Cardiac atrium fibroblast (primary cell): ENCODE results near the gene IGFBP6. TPM values are rescaled to one million over a fixed set of nuclear protein-coding genes. Genes with fewer than 3 reads are reported as not detected.

Source experiments
- total RNA-seq: library from RNA; depleted of rRNA; stranded (reverse); fragments of >200 nt; gene quantifications from 2 replicates; pipeline ENCODE4 v1.2.3, GENCODE V29; 2015

Gene IGFBP6, protein sequence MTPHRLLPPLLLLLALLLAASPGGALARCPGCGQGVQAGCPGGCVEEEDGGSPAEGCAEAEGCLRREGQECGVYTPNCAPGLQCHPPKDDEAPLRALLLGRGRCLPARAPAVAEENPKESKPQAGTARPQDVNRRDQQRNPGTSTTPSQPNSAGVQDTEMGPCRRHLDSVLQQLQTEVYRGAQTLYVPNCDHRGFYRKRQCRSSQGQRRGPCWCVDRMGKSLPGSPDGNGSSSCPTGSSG
- 275 and 379 TPM in 2 replicates for total RNA-seq

DNA sequence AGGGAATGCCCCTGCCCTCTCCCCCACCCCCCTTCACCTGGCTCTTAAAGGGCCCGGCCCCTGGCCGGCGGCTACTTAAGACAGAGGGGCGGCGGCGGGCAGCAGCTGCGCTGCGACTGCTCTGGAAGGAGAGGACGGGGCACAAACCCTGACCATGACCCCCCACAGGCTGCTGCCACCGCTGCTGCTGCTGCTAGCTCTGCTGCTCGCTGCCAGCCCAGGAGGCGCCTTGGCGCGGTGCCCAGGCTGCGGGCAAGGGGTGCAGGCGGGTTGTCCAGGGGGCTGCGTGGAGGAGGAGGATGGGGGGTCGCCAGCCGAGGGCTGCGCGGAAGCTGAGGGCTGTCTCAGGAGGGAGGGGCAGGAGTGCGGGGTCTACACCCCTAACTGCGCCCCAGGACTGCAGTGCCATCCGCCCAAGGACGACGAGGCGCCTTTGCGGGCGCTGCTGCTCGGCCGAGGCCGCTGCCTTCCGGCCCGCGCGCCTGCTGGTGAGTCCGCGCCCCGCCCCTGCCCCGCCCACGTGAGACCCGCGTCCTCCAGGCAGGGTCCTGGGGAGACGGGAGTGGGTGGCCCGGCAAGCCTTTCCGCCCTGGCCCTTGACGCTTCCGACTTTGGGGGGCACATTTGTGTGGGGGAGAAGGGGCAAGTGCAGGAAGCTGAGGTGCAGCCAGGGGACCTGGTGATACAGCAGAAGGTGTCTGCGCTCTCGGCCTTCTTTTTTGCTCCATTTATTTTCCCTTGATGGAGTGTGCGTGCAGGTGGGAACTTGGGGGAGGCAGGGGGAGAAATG lies at the start of gene IGFBP6:
Gene IGFBP6, plus strand, starts transcription at position 104 of the 790 bp plus-strand sequence. Its CDS starts 51 bp downstream, at position 155.

DNA sequence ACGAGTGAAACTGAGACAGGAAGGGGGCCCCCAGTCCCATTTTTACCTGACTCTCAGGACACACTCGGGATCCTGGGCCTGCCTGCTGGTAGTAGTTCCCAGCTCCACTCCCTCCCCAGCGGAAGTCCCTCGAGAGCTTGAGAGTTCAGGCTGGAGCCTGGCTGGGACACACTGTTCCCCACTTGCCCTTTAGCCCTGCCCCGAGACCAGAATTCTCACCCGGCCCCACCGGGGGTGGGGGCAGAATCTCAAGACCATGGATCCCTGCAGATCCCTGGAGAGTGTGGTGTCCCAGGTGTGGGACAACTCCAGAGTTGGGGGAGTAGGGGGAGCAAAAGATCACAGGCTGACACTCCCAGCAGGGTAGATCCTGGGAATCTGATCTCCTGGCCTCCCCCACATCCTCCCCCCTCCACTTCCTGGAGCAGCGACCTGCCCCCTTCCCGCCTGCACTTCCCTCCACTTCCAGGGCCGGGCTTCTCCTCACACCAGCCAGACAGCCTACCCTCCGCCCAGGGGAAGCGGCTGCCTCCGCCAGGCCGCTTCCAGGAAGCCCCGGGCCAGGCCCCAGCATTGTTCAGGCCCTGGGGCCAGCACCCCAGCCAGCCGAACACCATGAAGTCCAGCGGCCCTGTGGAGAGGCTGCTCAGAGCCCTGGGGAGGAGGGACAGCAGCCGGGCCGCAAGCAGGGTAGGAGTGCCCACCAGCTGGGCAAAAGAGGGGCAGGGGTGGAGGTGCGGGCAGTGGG lies 47.7 kb upstream of the IGFBP6 start, which contains the start of gene TNS2:
Gene TNS2, plus strand, starts transcription at position 495 of the 748 bp plus-strand sequence. Its CDS starts 121 bp downstream, at position 616.

GRCh38 chr12:53079226-53080117 lies 18.0 kb upstream of the IGFBP6 start, which contains the start of gene SPRYD3:
SPRYD3 (minus strand) TSS chr12:53079390; CDS start chr12:53079333, 57 bp downstream.

GRCh38 chr12:53102883-53103807 lies 5.7 kb downstream of the IGFBP6 start, which contains the start of gene SOAT2:
SOAT2 (plus strand) TSS chr12:53103486; CDS start chr12:53103578, 92 bp downstream.

Other genes starting within 250 kb of the IGFBP6 start
- not detected in 2 replicates for gene KRT78, start 248.7 kb upstream of the IGFBP6 start, total RNA-seq
- 12.8 and 17.9 TPM in 2 replicates for gene KRT8, start 192.6 kb upstream of the IGFBP6 start, total RNA-seq
- 241 and 333 TPM in 2 replicates for gene KRT18, start 148.5 kb upstream of the IGFBP6 start, total RNA-seq
- 547 and 594 TPM in 2 replicates for gene EIF4B, start 91.2 kb upstream of the IGFBP6 start, total RNA-seq
- gene TNS2, start 47.6 kb upstream of the IGFBP6 start, total RNA-seq: 99.6 and 100 TPM in 2 replicates
- 24.3 and 27.1 TPM in 2 replicates for gene SPRYD3, start 18.3 kb upstream of the IGFBP6 start, total RNA-seq
- gene SOAT2, start 5.8 kb downstream of the IGFBP6 start, total RNA-seq: not detected in 2 replicates
- 5.0 and 6.5 TPM in 2 replicates for gene ZNF740, start 83.1 kb downstream of the IGFBP6 start, total RNA-seq
- 7.4 and 11.8 TPM in 2 replicates for gene CSAD, start 83.3 kb downstream of the IGFBP6 start, total RNA-seq
- gene ITGB7, start 109.6 kb downstream of the IGFBP6 start, total RNA-seq: 0.18 TPM in 1 of 2 replicates, not detected in the other
- 15.6 and 17.7 TPM in 2 replicates for gene RARG, start 134.5 kb downstream of the IGFBP6 start, total RNA-seq
- gene ESPL1, start 170.6 kb downstream of the IGFBP6 start, total RNA-seq: 3.2 and 4.7 TPM in 2 replicates
- gene PFDN5, start 197.9 kb downstream of the IGFBP6 start, total RNA-seq: 376 and 591 TPM in 2 replicates
- 38.6 and 54.3 TPM in 2 replicates for gene MYG1, start 202.0 kb downstream of the IGFBP6 start, total RNA-seq
- gene AAAS, start 223.9 kb downstream of the IGFBP6 start, total RNA-seq: 46.2 and 50.2 TPM in 2 replicates
- gene SP7, start 238.7 kb downstream of the IGFBP6 start, total RNA-seq: not detected in 2 replicates